ENCODE results near the gene PPP1R1C.

GRCh38 chr2:181998891-181999654 is 13.4 kb downstream of the PPP1R1C start:
- TF ChIP-seq CTCF (IDR thresholded peaks at IDR 0.05) (no peak), ZFX (IDR thresholded peaks at IDR 0.05; ENCODE audit: borderline replicate concordance) (no peak)
